Motor neuron (in vitro differentiated cells): ENCODE measurements around the gene CARMIL1. TPM values are rescaled to one million over a fixed set of nuclear protein-coding genes. Genes with fewer than 3 reads are reported as not detected.
A peak's percentile ranks its signal among the peaks of the same experiment; 100 is the strongest.

Experiments
- ATAC-seq, 8 experiments: fragments of 200-7000 bp; cut with Tn5 transposase; replicated peaks in 6 of 8; 2 replicates each; pipeline ENCODE4 v1.8.0; 2021; ENCODE audit warnings: mild to moderate bottlenecking in 8 of 8, moderate library complexity in 8 of 8
- H3K27ac ChIP-seq, 2 donors: fragments of 250-450 bp; sonication (Bioruptor Pico); 2 replicates each; pipeline ENCODE4 v1.9.0; 2021; ENCODE audit warnings: antibody characterized with exemption in 2 of 2, mild to moderate bottlenecking in 2 of 2, moderate library complexity in 1 of 2
- H3K4me1 ChIP-seq, 2 donors: fragments of 250-450 bp; sonication (Bioruptor Pico); replicated peaks in 1 of 2; 2 replicates each; pipeline ENCODE4 v1.6.1; 2021; ENCODE audit warnings: antibody characterized with exemption in 2 of 2, mild to moderate bottlenecking in 2 of 2, moderate library complexity in 1 of 2
- H3K4me3 ChIP-seq, 5 donors: fragments of 250-450 bp; sonication (Bioruptor Pico); 2 replicates each; pipeline ENCODE4 v1.9.0; 2021; ENCODE audit warnings: antibody characterized with exemption in 5 of 5, mild to moderate bottlenecking in 5 of 5, moderate library complexity in 4 of 5
- WGBS, 10 experiments: fragments of 450-650 bp; shearing (Covaris generic); methylation state at CpG; one replicate each; pipeline ENCODE4 v1.0.0; 2022; 5-methylcytosine and 5-hydroxymethylcytosine counted together
- in situ Hi-C, 9 experiments: fragments of 400-800 bp; cut with MboI; loops; one replicate each; pipeline ENCODE4 v1.15.0; 2021; ENCODE audit warnings: low sequenced_read_pairs in 9 of 9, low pct_unique_long_range_greater_than_20kb in 2 of 9; ENCODE audit not compliant: unreplicated experiment in 9 of 9
- total RNA-seq, 8 experiments: library from RNA; unstranded; fragments of 300-600 nt; gene quantifications; 2 replicates each; pipeline versions ENCODE4 v1.2.3 to v1.2.4, GENCODE V29; 2022

CARMIL1 gene
- total RNA-seq, 8 experiments from 2014 or later, result 1.7 to 52.5 (median 6.4) TPM

DNA sequence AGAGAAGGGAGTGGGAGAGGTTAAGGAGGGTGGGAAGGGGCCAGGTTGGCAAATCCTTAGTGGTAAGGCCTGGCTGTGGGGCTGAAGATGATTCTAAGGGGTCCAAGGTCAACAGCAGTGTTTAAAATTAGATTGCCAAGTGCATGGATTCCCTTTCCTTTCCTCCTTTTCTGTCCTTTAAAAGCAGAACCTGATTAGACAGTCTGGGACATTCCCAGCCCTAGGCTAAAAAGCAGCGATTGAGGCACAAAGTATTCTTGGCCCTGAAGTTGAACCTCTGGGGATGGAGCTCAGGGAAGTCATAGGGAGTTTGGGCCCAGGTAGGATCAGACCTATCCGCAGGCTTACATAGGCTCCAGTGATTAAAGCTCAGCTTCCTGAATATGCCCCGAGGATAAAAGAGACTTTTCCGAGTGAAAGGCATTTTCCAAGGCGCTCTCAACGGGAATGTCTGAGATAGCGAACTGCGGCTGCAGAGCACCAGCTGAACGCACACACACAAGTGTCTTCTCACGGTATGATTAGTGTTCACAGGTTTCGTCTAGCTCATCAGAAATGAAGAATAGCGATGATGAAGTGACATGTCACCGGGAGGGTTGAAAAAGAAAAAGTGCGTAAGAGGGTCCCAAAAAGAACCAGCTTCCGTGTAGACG, 787 bp upstream of the CARMIL1 start:
- peak; percentile 4 to 44 (median 32) for ATAC-seq
- peaks cover 5 to 11% of the 10 kb centered on the region in 2 donors for H3K4me1 ChIP-seq
- 4 to 43% (median 10%) methylated on average over 1 to 14 of the region's 16 CpGs; no CpG with 5 or more reads in 1 of the 10 experiments for WGBS, 10 experiments
- H3K27ac ChIP-seq, result no peak overlapping the region
- H3K4me3 ChIP-seq, result peak overlapping the region; percentile 64 to 92 (median 74)
- in situ Hi-C loops, result loop anchor here in 2 of 9 experiments (10.0 kb wide), 2 partner anchors 206 to 216 kb away; no protein-coding TSS in a partner anchor

DNA sequence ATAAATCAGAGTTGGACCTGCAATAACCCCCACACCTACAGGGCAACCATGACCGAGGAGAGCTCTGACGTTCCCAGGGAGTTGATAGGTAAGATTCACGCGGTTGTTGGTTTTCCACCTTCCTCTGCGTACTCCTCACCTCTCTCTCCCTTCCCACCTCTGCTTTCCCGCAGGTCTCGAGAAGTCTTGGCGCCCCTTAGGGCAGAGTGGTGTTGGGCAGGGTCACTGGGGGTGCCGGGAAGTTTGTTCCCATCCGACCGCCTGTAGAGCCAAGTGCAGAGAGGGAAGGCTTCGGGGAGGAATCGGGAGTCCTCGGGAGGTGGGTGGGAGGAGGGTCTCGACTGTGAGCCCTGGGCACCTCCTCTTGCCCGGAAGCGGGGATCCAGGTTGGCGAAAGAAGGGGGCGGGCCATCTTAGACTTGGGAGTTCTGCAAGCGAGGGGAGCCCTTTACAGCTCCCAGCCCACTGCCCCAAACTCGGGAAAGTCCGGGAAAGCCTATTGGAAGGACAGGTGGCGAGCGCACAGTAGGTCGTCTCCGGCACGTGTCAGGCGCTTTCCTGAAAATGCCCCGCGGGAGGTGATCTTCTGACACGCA, 672 bp downstream of the CARMIL1 start:
- WGBS, 10 experiments, result 0 to 40% (median 3%) methylated on average over 1 to 13 of the region's 31 CpGs; no CpG with 5 or more reads in 5 of the 10 experiments
- in situ Hi-C loops, result loop anchor here in 2 of 9 experiments (10.0 kb wide), 2 partner anchors 205 to 215 kb away; no protein-coding TSS in a partner anchor

DNA sequence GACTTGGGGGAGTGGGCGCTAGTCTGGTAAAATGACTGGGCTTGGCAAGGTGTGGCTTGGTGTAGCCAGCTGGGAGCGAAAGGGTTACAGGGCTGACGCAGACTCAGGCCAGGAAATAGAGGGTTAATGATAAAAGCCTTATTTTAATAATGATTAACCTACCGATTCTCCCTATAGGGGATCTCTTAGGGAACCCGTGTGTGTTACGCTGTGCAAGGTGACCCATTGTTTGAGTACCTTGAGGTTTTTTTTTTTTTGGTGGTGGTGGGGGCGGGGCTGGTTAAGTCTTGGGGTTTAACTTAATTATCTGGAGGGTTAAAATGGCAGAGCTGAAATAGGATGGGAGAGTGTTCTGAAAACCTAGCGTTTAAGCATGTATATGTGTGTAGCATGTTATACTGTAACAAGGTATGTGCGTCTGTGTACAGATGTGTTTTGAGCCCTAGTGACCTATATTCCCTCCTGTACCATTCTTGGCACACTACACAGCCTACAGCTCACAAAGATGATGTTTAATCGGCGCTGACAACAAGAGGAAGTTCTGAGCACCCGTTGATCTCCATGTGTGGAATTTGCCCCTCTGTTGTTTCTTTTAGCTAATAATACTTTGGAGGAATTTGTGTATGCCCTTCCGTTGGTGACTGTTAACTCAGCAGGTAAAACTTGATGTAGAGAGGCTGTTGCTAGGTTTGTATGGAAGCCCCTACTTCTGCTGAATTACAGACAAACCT, 1.3 kb downstream of the CARMIL1 start:
- no peak for ATAC-seq
- in situ Hi-C loops, result no loop called here
- H3K4me3 ChIP-seq, result peak overlapping the region; percentile 64 to 92 (median 74)
- no peak overlapping the region for H3K27ac ChIP-seq
- WGBS, 10 experiments, result 0 to 37% (median 19%) methylated on average over 1 to 8 of the region's 13 CpGs
- H3K4me1 ChIP-seq, result peaks cover 5 to 11% of the 10 kb centered on the region in 2 donors

More for the DNA sequence above, 672 bp downstream of the CARMIL1 start:
- Histone ChIP-seq H3K4me3 (peak overlapping the region; percentile 64 to 92 (median 74)), H3K4me1 (peaks cover 5 to 11% of the 10 kb centered on the region in 2 donors), H3K27ac (no peak overlapping the region)
- ATAC-seq, result peak in 6 of 8 experiments; percentile 1 to 15 (median 2)

DNA sequence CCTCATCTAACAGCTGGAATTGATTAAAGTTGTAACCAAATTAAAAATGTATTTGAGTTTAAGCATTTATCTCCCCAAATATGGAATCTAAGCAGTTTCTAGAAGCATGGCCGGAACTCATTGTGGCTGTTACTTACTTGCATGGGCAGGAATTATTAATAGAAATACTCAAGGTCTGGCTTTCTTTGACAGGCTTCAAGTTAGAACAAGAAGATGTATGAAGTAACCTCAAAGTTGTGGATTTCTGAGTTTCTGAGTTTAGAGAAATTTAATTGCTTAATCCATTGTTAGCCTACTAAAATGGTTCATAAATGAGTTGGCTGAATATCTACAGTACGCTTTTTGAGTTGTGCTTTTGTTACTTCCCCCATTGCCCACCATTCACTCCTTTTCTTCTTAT, 7.7 kb downstream of the CARMIL1 start:
- in situ Hi-C loops, result no loop called here
- H3K4me3 ChIP-seq, result no peak overlapping the region
- ATAC-seq, result no peak
- H3K4me1 ChIP-seq, result no peaks in the 10 kb centered on the region
- 80 to 100% (median 100%) methylated on average over 1 to 2 of the region's 2 CpGs for WGBS, 10 experiments
- no peak overlapping the region for H3K27ac ChIP-seq

DNA sequence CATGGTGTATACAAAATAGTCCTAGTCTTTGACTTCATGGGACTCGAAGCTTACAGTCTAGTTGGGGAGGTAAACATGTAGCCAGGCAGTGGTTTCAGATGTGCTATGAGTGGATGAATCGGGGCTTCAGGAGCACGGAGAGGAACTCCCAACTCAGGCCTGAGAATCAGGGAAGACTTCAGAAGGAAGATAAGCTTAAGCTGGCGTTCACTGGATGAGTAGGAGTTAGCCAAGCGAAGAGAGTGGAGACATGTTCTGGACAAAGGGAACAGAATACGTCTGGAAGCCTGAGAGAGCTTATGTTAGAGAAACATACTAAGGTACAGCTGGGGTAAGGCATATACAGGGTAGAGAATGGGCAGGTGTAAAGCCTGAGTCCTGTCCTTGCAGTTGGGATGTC, 8.8 kb downstream of the CARMIL1 start:
- H3K4me1 ChIP-seq, result no peaks in the 10 kb centered on the region
- in situ Hi-C loops, result no loop called here
- WGBS, 10 experiments, result 69 to 96% (median 86%) methylated on average over 2 to 6 of the region's 6 CpGs; no CpG with 5 or more reads in 1 of the 10 experiments
- H3K4me3 ChIP-seq, result no peak overlapping the region
- H3K27ac ChIP-seq, result no peak overlapping the region
- ATAC-seq, result no peak

DNA sequence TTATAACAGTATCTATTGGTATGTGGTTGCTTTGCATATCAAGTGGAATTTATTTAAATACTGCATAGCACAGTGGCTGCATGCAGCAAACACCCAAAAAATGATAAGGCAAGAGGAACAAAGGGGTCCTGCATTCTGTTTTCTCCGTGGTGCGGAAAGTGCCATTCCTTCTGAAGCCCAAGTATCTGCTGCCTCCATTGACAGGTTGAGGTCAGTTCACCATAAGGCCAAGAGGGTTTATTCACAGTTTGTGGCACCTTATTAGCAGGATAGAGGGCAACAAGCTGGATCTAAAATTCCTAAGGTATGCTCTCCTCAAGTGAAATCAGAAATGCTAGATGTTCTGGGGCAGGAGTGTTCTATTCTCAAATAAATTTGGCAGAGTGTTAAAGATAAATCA, 9.3 kb downstream of the CARMIL1 start:
- no peak for ATAC-seq
- WGBS, 10 experiments, result 74 to 92% (median 80%) methylated on average over 1 to 2 of the region's 2 CpGs; no CpG with 5 or more reads in 7 of the 10 experiments
- no peak overlapping the region for H3K4me3 ChIP-seq
- in situ Hi-C loops, result no loop called here
- no peaks in the 10 kb centered on the region for H3K4me1 ChIP-seq
- H3K27ac ChIP-seq, result no peak overlapping the region

DNA sequence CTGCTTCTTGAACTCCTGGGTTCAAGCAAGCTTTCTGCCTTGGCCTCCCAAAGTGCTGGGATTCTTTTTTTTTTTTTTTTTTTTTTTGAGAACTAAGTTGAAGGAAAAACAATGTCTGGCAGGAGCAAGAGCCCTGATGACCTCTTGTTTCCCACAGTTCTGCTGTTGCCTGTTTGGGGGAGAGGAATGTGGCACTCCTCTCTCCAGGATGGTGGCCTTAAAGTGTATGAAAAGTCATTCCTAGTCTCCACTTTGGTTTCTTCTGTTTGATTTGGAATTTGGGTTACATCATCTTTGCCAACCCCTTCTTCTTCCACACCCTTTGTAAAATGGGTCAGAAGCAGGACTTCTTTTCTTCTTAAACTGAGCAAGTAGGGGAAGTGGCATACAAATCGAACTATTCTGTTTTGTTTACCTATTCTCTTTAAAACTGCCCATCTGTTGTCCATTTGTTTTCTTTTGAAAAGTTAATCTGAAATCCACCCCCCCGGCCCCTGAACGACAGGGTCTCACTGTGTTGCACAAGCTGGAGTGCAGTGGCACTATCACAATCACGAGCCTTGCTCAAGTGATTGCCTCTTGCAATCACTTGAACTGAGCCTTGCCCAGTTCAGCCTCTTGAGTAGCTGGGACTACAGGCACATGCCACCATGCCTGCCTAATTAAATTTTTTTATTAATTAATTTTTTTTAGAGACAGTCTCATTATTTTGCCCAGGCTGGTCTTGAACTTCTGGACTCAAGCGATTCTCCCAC, 11.3 kb downstream of the CARMIL1 start:
- in situ Hi-C loops, result no loop called here
- WGBS, 10 experiments, result 42 to 100% (median 94%) methylated on average over 1 to 5 of the region's 5 CpGs; no CpG with 5 or more reads in 1 of the 10 experiments
- Histone ChIP-seq H3K4me1 (no peaks in the 10 kb centered on the region), H3K27ac (no peak overlapping the region), H3K4me3 (no peak overlapping the region)
- ATAC-seq, result no peak

DNA sequence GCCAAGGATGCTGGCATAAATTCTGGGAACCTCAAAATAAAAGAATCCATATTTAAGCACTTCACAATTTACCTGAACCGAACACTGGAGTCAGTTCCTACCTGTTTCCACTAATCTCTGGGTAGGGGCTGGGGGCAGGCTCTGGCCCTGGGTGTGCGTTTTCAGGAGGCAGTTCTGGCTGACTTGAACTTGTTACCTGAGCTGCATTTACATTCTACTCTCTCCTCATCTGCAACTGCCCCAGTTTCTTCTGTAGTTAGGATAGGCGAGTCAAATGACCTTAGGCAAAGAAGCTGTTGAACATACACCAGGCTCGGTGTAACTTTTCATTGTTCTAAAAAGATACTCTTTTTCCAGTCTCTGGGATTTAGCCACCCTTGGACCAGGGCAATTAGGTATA, 13.2 kb downstream of the CARMIL1 start:
- 56 to 85% (median 78%) methylated on average over 1 to 4 of the region's 4 CpGs; no CpG with 5 or more reads in 2 of the 10 experiments for WGBS, 10 experiments
- Histone ChIP-seq H3K27ac (no peak overlapping the region), H3K4me1 (no peaks in the 10 kb centered on the region), H3K4me3 (no peak overlapping the region)
- ATAC-seq, result no peak
- in situ Hi-C loops, result no loop called here

DNA sequence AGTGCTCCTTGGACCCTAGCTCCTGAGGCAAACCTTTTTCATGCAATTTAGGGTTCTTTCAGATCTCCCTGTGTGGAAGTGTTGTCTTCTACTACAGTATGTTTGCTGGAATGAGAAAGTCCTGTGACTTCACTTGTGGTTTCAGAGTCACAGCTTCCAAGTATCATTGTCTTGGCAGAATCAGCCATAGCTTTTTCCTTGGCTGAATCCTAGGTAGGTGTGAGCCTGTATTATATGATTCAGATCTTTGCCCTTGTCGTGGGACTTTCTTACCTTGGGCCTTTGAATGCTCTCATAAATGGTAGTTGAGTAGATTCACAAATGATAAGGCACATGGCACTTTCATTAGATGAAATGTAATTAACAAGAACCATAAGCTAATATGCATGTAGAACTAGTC, 16.5 kb downstream of the CARMIL1 start:
- ATAC-seq, result no peak
- no peak overlapping the region for H3K4me3 ChIP-seq
- in situ Hi-C loops, result no loop called here
- 0 to 88% (median 61%) methylated on average over 1 of the region's 1 CpG; no CpG with 5 or more reads in 4 of the 10 experiments for WGBS, 10 experiments
- no peak overlapping the region for H3K27ac ChIP-seq
- H3K4me1 ChIP-seq, result no peaks in the 10 kb centered on the region

DNA sequence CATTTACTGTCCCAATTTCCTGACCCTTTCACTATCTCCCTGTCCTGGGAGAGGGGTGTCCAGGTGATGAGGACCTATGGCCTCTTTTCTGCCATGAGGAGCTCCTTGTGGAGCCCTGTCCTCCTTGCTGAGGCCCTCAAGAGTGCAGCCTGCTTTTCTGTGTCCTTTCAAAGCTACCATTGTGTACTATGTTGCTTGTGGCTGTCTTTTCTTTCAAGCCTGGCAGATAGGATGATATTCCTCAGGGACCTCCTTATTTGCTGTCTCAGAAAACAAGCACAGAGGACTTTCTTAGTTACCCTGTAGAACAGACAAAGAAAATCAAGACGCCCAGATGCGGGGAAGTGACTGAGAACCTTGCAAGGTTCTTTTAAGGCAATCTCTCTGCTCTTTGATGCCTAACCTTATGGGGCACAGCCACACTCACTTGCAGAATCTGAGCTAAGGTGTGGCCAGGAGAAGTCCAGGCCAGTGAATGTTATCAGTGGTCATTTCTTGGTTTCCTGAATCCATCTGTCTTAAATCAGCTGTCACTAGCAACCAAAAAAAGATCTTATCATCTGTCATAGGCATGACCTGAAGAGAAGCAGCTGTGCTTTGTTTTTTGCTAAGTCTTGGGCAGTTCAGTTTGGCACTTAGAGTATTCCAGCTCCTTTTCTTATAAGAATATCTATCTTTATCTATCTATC, 17.2 kb downstream of the CARMIL1 start:
- WGBS, 10 experiments, result 60 to 100% (median 100%) methylated on average over 1 to 2 of the region's 2 CpGs; no CpG with 5 or more reads in 4 of the 10 experiments
- no peak for ATAC-seq
- in situ Hi-C loops, result no loop called here
- Histone ChIP-seq H3K4me3 (no peak overlapping the region), H3K27ac (no peak overlapping the region), H3K4me1 (no peaks in the 10 kb centered on the region)

DNA sequence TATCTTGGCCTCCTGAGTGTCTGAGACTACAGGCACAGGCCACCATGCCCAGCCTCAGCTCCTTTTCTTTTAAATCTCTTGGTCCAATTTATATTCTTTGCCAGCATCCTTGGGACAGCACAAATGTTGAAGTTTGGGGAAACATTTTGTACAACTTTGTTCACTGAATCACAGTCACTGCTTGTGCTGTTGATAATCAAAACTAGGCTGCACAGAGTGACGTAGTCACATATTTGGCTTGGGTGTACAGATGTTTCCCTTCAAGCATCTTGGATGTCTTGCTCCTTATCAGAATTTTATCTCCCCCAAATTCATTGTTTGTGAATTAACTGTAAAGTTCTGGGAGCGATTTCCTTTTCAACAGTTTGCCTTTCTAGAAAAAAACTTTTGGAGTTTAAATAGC, 17.9 kb downstream of the CARMIL1 start:
- peaks cover 0 to under 1% of the 10 kb centered on the region in 2 donors for H3K4me1 ChIP-seq
- ATAC-seq, result no peak
- in situ Hi-C loops, result no loop called here
- H3K27ac ChIP-seq, result no peak overlapping the region
- no peak overlapping the region for H3K4me3 ChIP-seq
- 50 to 100% (median 70%) methylated on average over 1 to 2 of the region's 2 CpGs; no CpG with 5 or more reads in 3 of the 10 experiments for WGBS, 10 experiments

DNA sequence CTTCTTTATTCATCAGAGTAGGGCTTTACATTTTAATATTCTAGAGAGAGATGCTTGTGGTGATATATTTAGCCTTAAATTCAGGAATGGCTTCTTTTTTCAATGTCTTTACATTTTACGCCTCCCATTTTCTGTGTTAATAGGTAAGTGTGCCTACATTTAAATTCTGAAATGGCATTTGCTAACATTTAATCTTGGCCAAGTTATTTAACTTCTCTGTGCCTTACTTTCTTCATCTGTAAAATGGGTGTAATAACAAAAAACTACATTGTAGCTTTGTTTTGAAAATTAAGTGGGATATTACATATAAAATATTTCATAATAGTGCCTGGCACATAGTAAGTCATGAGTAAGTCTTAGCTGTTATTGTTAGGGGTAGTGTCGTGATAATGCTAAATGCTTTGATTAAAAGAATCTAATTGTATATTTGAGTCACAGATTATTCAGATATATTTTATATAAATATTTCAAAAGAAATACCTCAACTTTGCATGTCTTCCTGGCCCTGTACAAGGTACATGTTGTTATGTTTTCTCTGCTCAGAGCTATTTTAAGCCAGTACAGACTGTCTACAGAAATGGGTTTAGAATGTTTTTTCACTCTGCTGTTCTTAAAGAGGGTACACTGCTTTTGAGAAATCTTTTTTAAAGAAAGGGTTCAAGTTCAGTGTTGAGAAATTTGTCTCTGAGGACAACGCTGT, 18.8 kb downstream of the CARMIL1 start:
- H3K4me1 ChIP-seq, result peaks cover 8% of the 10 kb centered on the region in 2 donors
- in situ Hi-C loops, result no loop called here
- no peak for ATAC-seq
- H3K27ac ChIP-seq, result no peak overlapping the region
- WGBS, 10 experiments, result 61 to 100% (median 89%) methylated on average over 1 to 3 of the region's 3 CpGs
- H3K4me3 ChIP-seq, result no peak overlapping the region
